H9 (cell line): ENCODE measurements around the gene LRRFIP2. TPM values are rescaled to one million over a fixed set of nuclear protein-coding genes. Genes with fewer than 3 reads are reported as not detected.

ENCODE experiments used
- DNase-seq: peaks from one replicate; pipeline ENCODE4 v3.0.0-alpha.2; 2017
- H2AFZ ChIP-seq: one replicate; pipeline ENCODE4 v1.6.1; 2013; ENCODE audit warnings: mild to moderate bottlenecking, low read length, control low read depth, moderate library complexity
- H2AK5ac ChIP-seq: 2 replicates; pipeline ENCODE4 v1.6.1; 2013; ENCODE audit warnings: low read length, control low read depth, mixed read lengths; ENCODE audit not compliant: insufficient read length
- H2BK120ac ChIP-seq: one replicate; pipeline ENCODE4 v1.6.1; 2013; ENCODE audit warnings: low read depth, mild to moderate bottlenecking, low read length, control low read depth, inconsistent platforms; ENCODE audit not compliant: poor library complexity, severe bottlenecking
- H2BK12ac ChIP-seq: 2 replicates; pipeline ENCODE4 v1.6.1; 2013; ENCODE audit warnings: low read length, control low read depth, mixed read lengths, low read depth; ENCODE audit not compliant: insufficient read length
- H2BK15ac ChIP-seq: 2 replicates; pipeline ENCODE4 v1.6.1; 2013; ENCODE audit warnings: low read depth, low read length, control low read depth
- H2BK20ac ChIP-seq: one replicate; pipeline ENCODE4 v1.6.1; 2013; ENCODE audit warnings: low read depth, mild to moderate bottlenecking, low read length, control low read depth, inconsistent platforms; ENCODE audit not compliant: poor library complexity, severe bottlenecking
- H2BK5ac ChIP-seq: 2 replicates; pipeline ENCODE4 v1.6.1; 2013; ENCODE audit warnings: low read length, control low read depth, mixed read lengths; ENCODE audit not compliant: insufficient read length
- H3K14ac ChIP-seq: 2 replicates; pipeline ENCODE4 v1.6.1; 2013; ENCODE audit warnings: low read length, control low read depth; ENCODE audit not compliant: insufficient read depth
- H3K18ac ChIP-seq: 2 replicates; pipeline ENCODE4 v1.6.1; 2013; ENCODE audit warnings: low read depth, mild to moderate bottlenecking, mixed read lengths, low read length, control low read depth; ENCODE audit not compliant: insufficient read length
- H3K23ac ChIP-seq: 2 replicates; pipeline ENCODE4 v1.6.1; 2013; ENCODE audit warnings: low read length, control low read depth, mixed read lengths, low read depth; ENCODE audit not compliant: insufficient read length
- H3K23me2 ChIP-seq: 2 replicates; pipeline ENCODE4 v1.6.1; 2013; ENCODE audit warnings: low read depth, mild to moderate bottlenecking, mixed read lengths, low read length, control low read depth; ENCODE audit not compliant: insufficient read length, poor library complexity, severe bottlenecking
- H3K27ac ChIP-seq: 2 replicates; pipeline ENCODE4 v1.5.1; 2013; ENCODE audit warnings: low read length, control low read depth, mixed read lengths, low read depth; ENCODE audit not compliant: insufficient read length
- H3K27me3 ChIP-seq: 2 replicates; pipeline ENCODE4 v1.6.1; 2013; ENCODE audit warnings: low read length, control low read depth, inconsistent platforms; ENCODE audit not compliant: insufficient read depth
- H3K4ac ChIP-seq: 2 replicates; pipeline ENCODE4 v1.6.1; 2013; ENCODE audit warnings: low read depth, mild to moderate bottlenecking, control low read depth, inconsistent platforms, low read length, moderate library complexity
- H3K4me1 ChIP-seq: 2 replicates; pipeline ENCODE4 v1.6.1; 2013; ENCODE audit warnings: low read length, control low read depth, inconsistent platforms; ENCODE audit not compliant: insufficient read depth
- H3K4me2 ChIP-seq: 2 replicates; pipeline ENCODE4 v1.6.1; 2013; ENCODE audit warnings: low read length, control low read depth, mixed read lengths; ENCODE audit not compliant: insufficient read length, insufficient read depth
- H3K56ac ChIP-seq: 2 replicates; pipeline ENCODE4 v1.6.1; 2013; ENCODE audit warnings: low read depth, mild to moderate bottlenecking, mixed read lengths, low read length, control low read depth; ENCODE audit not compliant: insufficient read length
- H3K79me1 ChIP-seq: 2 replicates; pipeline ENCODE4 v1.6.1; 2013; ENCODE audit warnings: low read depth, mild to moderate bottlenecking, moderate library complexity, low read length, control low read depth, inconsistent platforms; ENCODE audit not compliant: insufficient read depth, poor library complexity, severe bottlenecking
- H3K79me2 ChIP-seq: 2 replicates; pipeline ENCODE4 v1.6.1; 2013; ENCODE audit warnings: low read length, control low read depth, inconsistent platforms; ENCODE audit not compliant: insufficient read depth
- H3K9ac ChIP-seq: 2 replicates; pipeline ENCODE4 v1.6.1; 2013; ENCODE audit warnings: low read length, control low read depth, mixed read lengths; ENCODE audit not compliant: insufficient read length; ENCODE audit errors: extremely low read depth
- H3K9me3 ChIP-seq: one replicate; pipeline ENCODE4 v1.6.1; 2013; ENCODE audit warnings: low read depth, low read length, inconsistent platforms; ENCODE audit not compliant: control insufficient read depth
- H3T11ph ChIP-seq: one replicate; pipeline ENCODE4 v1.6.1; 2013; ENCODE audit warnings: mild to moderate bottlenecking, low read length, control low read depth, inconsistent platforms
- H4K20me1 ChIP-seq: one replicate; pipeline ENCODE4 v1.6.1; 2013; ENCODE audit not compliant: control insufficient read depth, insufficient read length, insufficient read depth
- H4K5ac ChIP-seq: 2 replicates; pipeline ENCODE4 v1.6.1; 2013; ENCODE audit warnings: low read depth, mild to moderate bottlenecking, mixed read lengths, low read length, control low read depth; ENCODE audit not compliant: insufficient read length
- H4K8ac ChIP-seq: replicated peaks from 2 replicates; pipeline ENCODE4 v1.6.1; 2013; ENCODE audit warnings: low read length, control low read depth, mixed read lengths, low read depth; ENCODE audit not compliant: insufficient read length
- H4K91ac ChIP-seq: 2 replicates; pipeline ENCODE4 v1.6.1; 2013; ENCODE audit warnings: low read depth, mild to moderate bottlenecking, moderate library complexity, mixed read lengths, low read length, control low read depth; ENCODE audit not compliant: insufficient read length
- H3K27ac Mint-ChIP-seq, 3 experiments: 2 replicates in 2 of 3; 3 replicates in 1 of 3; pipeline ENCODE4 v1.8.0; 2020 to 2021; ENCODE audit warnings: mixed read lengths in 3 of 3, mild to moderate bottlenecking in 1 of 3, moderate library complexity in 1 of 3
- H3K27me3 Mint-ChIP-seq: 2 replicates; pipeline ENCODE4 v1.8.0; 2021; ENCODE audit warnings: low read depth, mild to moderate bottlenecking, moderate library complexity, mixed read lengths
- H3K36me3 Mint-ChIP-seq, 3 experiments: 2 replicates in 2 of 3; 3 replicates in 1 of 3; pipeline ENCODE4 v1.8.0; 2020 to 2021; ENCODE audit warnings: low read depth in 3 of 3, mixed read lengths in 3 of 3; ENCODE audit not compliant: insufficient read depth in 1 of 3
- H3K4me1 Mint-ChIP-seq, 2 experiments: 2 replicates each; pipeline ENCODE4 v1.8.0; 2020; ENCODE audit warnings: mixed read lengths in 2 of 2
- H3K4me3 Mint-ChIP-seq, 2 experiments: 2 replicates in 1 of 2; 3 replicates in 1 of 2; pipeline ENCODE4 v1.8.0; 2020 to 2021; ENCODE audit warnings: mild to moderate bottlenecking in 2 of 2, mixed read lengths in 2 of 2, moderate library complexity in 1 of 2
- H3K9me3 Mint-ChIP-seq, 2 experiments: 2 replicates in 1 of 2; 3 replicates in 1 of 2; pipeline ENCODE4 v1.8.0; 2020; ENCODE audit warnings: mild to moderate bottlenecking in 2 of 2, mixed read lengths in 2 of 2, moderate library complexity in 1 of 2
- WGBS: extraction: QIAGEN DNeasy Blood & Tissue Kit; methylation state at CpG from one replicate; pipeline ENCODE4 v1.1.7; 2013; ENCODE audit warnings: missing lambda C conversion rate, low lambda C conversion rate, mixed read lengths; ENCODE audit not compliant: insufficient read length; ENCODE audit errors: extremely low coverage; 5-methylcytosine and 5-hydroxymethylcytosine counted together
- total RNA-seq: library from RNA; stranded (reverse); gene quantifications from 2 replicates; pipeline ENCODE4 v1.2.1, GENCODE V29; 2021
- TF ChIP-seq, protein P1 (sequence below): fragments of 200-600 bp; sonication (generic); conservative IDR thresholded peaks from 3 replicates; pipeline ENCODE4 v1.8.0; 2021; ENCODE audit warnings: antibody characterized with exemption, mild to moderate bottlenecking

The LRRFIP2 gene
- total RNA-seq, 1 experiment from 2014 or later, result 30.7 TPM

DNA sequence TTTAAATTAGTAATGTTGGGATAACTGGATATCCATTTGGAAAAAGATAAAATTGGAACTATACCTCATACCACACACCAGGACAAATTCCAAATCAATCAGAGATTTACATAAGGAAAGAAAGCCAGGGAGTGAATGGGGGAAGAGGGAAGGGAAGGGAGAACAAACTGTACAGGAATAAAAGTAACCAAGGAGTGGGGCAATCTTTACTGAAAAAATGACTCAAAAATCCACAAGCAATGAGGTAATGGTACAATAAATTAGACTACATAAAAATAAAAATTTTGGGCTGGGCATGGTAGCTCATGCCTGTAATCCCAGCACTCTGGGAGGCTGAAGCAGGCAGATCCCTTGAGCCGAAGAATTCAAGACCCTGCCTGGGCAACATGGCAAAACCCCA lies 98.4 kb downstream of the LRRFIP2 start:
- no CpG with 5 or more reads among the region's 1 CpG for WGBS
- H4K8ac ChIP-seq, result no peak overlapping the region

More for the DNA sequence above, 98.4 kb downstream of the LRRFIP2 start:
- Histone ChIP-seq H3K9ac (no peak overlapping the region), H3K4me1 (no peaks in the 10 kb centered on the region), H2BK20ac (no peak overlapping the region), H3K23me2 (no peaks in the 10 kb centered on the region), H3K23ac (no peak overlapping the region), H4K5ac (no peak overlapping the region), H2BK12ac (no peak overlapping the region), H3K56ac (no peak overlapping the region), H2AK5ac (no peak overlapping the region), H3K9me3 (no peaks in the 10 kb centered on the region), H2AFZ (no peak overlapping the region), H2BK5ac (no peak overlapping the region), H4K20me1 (no peaks in the 10 kb centered on the region), H3K4me2 (no peak overlapping the region), H2BK15ac (no peak overlapping the region), H3K27ac (no peak overlapping the region), H4K91ac (no peak overlapping the region), H3K27me3 (no peaks in the 10 kb centered on the region), H3K79me1 (peaks cover 2% of the 10 kb centered on the region), H2BK120ac (no peak overlapping the region), H3K79me2 (no peaks in the 10 kb centered on the region), H3K4ac (no peak overlapping the region), H3K14ac (no peak overlapping the region), H3K18ac (no peak overlapping the region), H3T11ph (no peak overlapping the region)
- Mint-ChIP-seq H3K36me3 (peaks cover 3 to 17% (median 5%) of the 10 kb centered on the region in 3 experiments; a peak in 4 of 7 replicates), H3K4me3 (no peak overlapping the region), H3K9me3 (no peaks in the 10 kb centered on the region), H3K27ac (no peak overlapping the region), H3K27me3 (no peaks in the 10 kb centered on the region), H3K4me1 (no peaks in the 10 kb centered on the region)
- TF ChIP-seq, protein P1, sequence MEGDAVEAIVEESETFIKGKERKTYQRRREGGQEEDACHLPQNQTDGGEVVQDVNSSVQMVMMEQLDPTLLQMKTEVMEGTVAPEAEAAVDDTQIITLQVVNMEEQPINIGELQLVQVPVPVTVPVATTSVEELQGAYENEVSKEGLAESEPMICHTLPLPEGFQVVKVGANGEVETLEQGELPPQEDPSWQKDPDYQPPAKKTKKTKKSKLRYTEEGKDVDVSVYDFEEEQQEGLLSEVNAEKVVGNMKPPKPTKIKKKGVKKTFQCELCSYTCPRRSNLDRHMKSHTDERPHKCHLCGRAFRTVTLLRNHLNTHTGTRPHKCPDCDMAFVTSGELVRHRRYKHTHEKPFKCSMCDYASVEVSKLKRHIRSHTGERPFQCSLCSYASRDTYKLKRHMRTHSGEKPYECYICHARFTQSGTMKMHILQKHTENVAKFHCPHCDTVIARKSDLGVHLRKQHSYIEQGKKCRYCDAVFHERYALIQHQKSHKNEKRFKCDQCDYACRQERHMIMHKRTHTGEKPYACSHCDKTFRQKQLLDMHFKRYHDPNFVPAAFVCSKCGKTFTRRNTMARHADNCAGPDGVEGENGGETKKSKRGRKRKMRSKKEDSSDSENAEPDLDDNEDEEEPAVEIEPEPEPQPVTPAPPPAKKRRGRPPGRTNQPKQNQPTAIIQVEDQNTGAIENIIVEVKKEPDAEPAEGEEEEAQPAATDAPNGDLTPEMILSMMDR, result no peak
- no peak for DNase-seq
